PC-3 (cell line): ENCODE results near the gene PCBP3. TPM values are rescaled to one million over a fixed set of nuclear protein-coding genes. Genes with fewer than 3 reads are reported as not detected.

Experiments used
- ATAC-seq: fragments of 200-7000 bp; cut with Tn5 transposase; 2 replicates; pipeline ENCODE4 v1.9.1; 2020; ENCODE audit warnings: mild to moderate bottlenecking, moderate library complexity
- BruUV-seq: library from RNA; stranded (reverse); fragments of 400-500 nt; replicated peaks from 2 replicates; lab custom pipeline; 2021; lab: Mats Ljungman, UMichigan
- CTCF ChIA-PET: fragments of 300-600 bp; sonication (Branson Sonifier 250); formaldehyde crosslinking; loops from one replicate; lab custom pipeline; 2022; ENCODE audit warnings: antibody characterized with exemption; lab: Charles Lee
- POLR2A ChIA-PET: fragments of 300-600 bp; sonication (Branson Sonifier 250); formaldehyde crosslinking; loops from one replicate; lab custom pipeline; 2022; ENCODE audit warnings: antibody characterized with exemption; ENCODE audit not compliant: unreplicated experiment; lab: Charles Lee
- DNase-seq: peaks from one replicate; pipeline ENCODE4 v3.0.0-alpha.2; 2015
- H2AFZ ChIP-seq: fragments of 300-600 bp; sonication (generic); 2 replicates; pipeline ENCODE4 v1.6.0; 2016; ENCODE audit warnings: antibody characterized with exemption, low read length
- H3F3A ChIP-seq: fragments of 300-600 bp; sonication (generic); one replicate; pipeline ENCODE4 v1.6.0; 2017; ENCODE audit warnings: antibody characterized with exemption, low read length, control low read depth, mild to moderate bottlenecking; ENCODE audit not compliant: unreplicated experiment
- H3K27ac ChIP-seq: fragments of 300-600 bp; sonication (generic); 2 replicates; pipeline ENCODE4 v1.5.1; 2016; ENCODE audit warnings: mild to moderate bottlenecking, low read length
- H3K27me3 ChIP-seq: fragments of 300-600 bp; sonication (generic); 2 replicates; pipeline ENCODE4 v1.6.1; 2016; ENCODE audit warnings: low read length, mixed read lengths
- H3K36me3 ChIP-seq: fragments of 300-600 bp; sonication (generic); 2 replicates; pipeline ENCODE4 v1.6.1; 2016; ENCODE audit warnings: low read depth, mixed run types, low read length, mixed read lengths
- H3K4me1 ChIP-seq: fragments of 300-600 bp; sonication (generic); 2 replicates; pipeline ENCODE4 v1.5.1; 2016; ENCODE audit warnings: low read length; ENCODE audit not compliant: insufficient read depth
- H3K4me2 ChIP-seq: fragments of 300-600 bp; sonication (generic); 2 replicates; pipeline ENCODE4 v1.6.0; 2016; ENCODE audit warnings: low read length
- H3K4me3 ChIP-seq: fragments of 300-600 bp; sonication (generic); 2 replicates; pipeline ENCODE4 v1.5.1; 2016; ENCODE audit warnings: mild to moderate bottlenecking, low read length, mixed read lengths
- H3K79me2 ChIP-seq: fragments of 300-600 bp; sonication (generic); 2 replicates; pipeline ENCODE4 v1.6.1; 2017; ENCODE audit warnings: low read length, mixed read lengths
- H3K9ac ChIP-seq: fragments of 300-600 bp; sonication (generic); 2 replicates; pipeline ENCODE4 v1.6.0; 2016; ENCODE audit warnings: mild to moderate bottlenecking, low read length
- H3K9me2 ChIP-seq: fragments of 300-600 bp; sonication (generic); replicated peaks from 2 replicates; pipeline ENCODE4 v1.6.1; 2016; ENCODE audit warnings: mixed run types, low read length, mixed read lengths
- H3K9me3 ChIP-seq: fragments of 300-600 bp; sonication (generic); 2 replicates; pipeline ENCODE4 v1.6.1; 2016; ENCODE audit warnings: low read length, mixed read lengths
- H4K20me1 ChIP-seq: fragments of 300-600 bp; sonication (generic); 2 replicates; pipeline ENCODE4 v1.6.1; 2016; ENCODE audit warnings: low read length, mixed read lengths
- EZH2 ChIP-seq: fragments of 300-600 bp; sonication (generic); IDR thresholded peaks from one replicate; pipeline ENCODE4 v1.6.1; 2017; ENCODE audit warnings: antibody characterized with exemption, mild to moderate bottlenecking, low read length; ENCODE audit not compliant: unreplicated experiment
- EZH2phosphoT487 ChIP-seq: fragments of 300-600 bp; sonication (generic); IDR thresholded peaks from 2 replicates; pipeline ENCODE4 v1.6.1; 2018; ENCODE audit warnings: mild to moderate bottlenecking, antibody characterized with exemption, low read length, borderline replicate concordance
- intact Hi-C: fragments of 100-400 bp; cut with micrococcal nuclease; formaldehyde crosslinking; loops from 2 replicates; pipeline ENCODE4 v1.9.0; 2023
- total RNA-seq: library from RNA; depleted of rRNA; stranded (reverse); fragments of >200 nt; gene quantifications from 2 replicates; pipeline ENCODE4 v1.2.3, GENCODE V29; 2014
- TF ChIP-seq, protein P1 (sequence below): fragments of 300-600 bp; sonication (generic); conservative IDR thresholded peaks from 2 replicates; pipeline ENCODE4 v1.5.1; 2017; ENCODE audit warnings: antibody characterized with exemption, low read depth, mild to moderate bottlenecking, low read length

Gene PCBP3
- total RNA-seq, 1 experiment from 2014 or later, result 2.4 TPM

DNA sequence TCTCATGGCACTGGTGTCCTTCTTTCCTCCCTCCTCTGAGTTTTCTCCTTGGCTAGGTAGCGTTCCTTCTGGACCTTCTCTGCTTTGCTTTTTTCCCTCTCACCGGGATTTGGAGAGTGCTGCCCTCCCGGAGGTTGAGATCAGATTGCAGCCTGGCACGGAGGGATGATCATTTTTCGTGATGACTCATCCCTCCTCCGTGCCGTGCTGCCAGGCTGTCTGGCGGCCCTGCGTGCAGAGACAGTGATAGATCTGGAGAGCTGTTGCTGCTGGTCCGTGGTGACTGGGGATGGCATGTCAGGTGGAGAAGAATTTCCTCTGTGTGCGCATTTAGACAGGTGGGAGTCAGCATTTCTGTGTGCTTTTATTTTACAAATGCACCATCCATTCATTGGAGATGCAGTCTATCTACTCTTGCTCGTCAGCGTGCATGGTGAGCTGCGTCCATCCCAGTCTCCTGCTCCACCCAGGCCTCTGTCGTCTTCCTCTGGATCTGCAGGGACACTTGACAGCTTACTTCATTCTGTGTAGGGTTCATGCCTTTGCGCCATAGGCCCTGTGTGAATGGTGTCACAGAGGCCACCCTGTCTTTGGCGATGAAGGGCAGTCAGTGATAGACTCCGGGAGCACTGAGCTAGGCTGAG lies 104.4 kb downstream of the PCBP3 start:
- POLR2A ChIA-PET, result no interaction called here
- Histone ChIP-seq H3K4me2 (peak overlapping the region; percentile 77), H2AFZ (peak overlapping the region; percentile 60)

DNA sequence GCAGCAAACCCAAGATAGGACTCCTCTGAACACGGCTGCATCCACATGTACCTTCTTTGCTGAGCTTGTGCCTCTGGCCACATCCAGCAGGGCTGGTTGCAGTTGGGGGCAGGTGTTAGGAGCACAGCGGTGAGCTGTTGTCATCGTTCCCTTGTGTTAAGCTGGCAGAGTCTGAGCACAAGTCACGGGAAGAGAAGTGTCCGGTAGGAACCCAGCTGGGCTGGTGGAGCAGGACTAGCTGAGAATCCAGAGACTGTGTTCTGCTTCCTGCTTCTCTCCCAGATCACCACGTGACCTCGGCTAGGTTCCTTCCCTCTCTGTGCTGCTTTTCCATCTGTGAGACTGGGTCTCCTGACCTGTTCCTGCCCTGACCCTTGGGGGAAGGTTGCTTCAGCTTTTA lies 105.1 kb downstream of the PCBP3 start:
- Histone ChIP-seq H4K20me1 (no peaks in the 10 kb centered on the region), H3K79me2 (no peaks in the 10 kb centered on the region), H3K9me2 (no peaks in the 10 kb centered on the region), H3K9me3 (no peaks in the 10 kb centered on the region), H3K27ac (no peak overlapping the region), H3K4me1 (peaks cover 14% of the 10 kb centered on the region), H2AFZ (no peak overlapping the region), H3F3A (no peaks in the 10 kb centered on the region), H3K4me2 (no peak overlapping the region), H3K4me3 (no peak overlapping the region), H3K27me3 (no peaks in the 10 kb centered on the region), H3K36me3 (no peaks in the 10 kb centered on the region), H3K9ac (no peak overlapping the region)
- TF ChIP-seq, protein P1, sequence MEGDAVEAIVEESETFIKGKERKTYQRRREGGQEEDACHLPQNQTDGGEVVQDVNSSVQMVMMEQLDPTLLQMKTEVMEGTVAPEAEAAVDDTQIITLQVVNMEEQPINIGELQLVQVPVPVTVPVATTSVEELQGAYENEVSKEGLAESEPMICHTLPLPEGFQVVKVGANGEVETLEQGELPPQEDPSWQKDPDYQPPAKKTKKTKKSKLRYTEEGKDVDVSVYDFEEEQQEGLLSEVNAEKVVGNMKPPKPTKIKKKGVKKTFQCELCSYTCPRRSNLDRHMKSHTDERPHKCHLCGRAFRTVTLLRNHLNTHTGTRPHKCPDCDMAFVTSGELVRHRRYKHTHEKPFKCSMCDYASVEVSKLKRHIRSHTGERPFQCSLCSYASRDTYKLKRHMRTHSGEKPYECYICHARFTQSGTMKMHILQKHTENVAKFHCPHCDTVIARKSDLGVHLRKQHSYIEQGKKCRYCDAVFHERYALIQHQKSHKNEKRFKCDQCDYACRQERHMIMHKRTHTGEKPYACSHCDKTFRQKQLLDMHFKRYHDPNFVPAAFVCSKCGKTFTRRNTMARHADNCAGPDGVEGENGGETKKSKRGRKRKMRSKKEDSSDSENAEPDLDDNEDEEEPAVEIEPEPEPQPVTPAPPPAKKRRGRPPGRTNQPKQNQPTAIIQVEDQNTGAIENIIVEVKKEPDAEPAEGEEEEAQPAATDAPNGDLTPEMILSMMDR, result no peak
- no peak for TF ChIP-seq EZH2phosphoT487
- no peak for TF ChIP-seq EZH2
- intact Hi-C loops, result loop anchor here (5.0 kb wide), 1 partner anchor 106 kb away; the partner anchor contains the start of gene PCBP3
- DNase-seq, result no peak
- no TSS peak for BruUV-seq
- POLR2A ChIA-PET, result no interaction called here
- no peak for ATAC-seq
- CTCF ChIA-PET, result no interaction called here

More for the DNA sequence above, 104.4 kb downstream of the PCBP3 start:
- Histone ChIP-seq H3K4me3 (peak overlapping the region; percentile 45; the same call in 1 of the 2 replicates), H3K9ac (no peak overlapping the region), H3K4me1 (peaks cover 14% of the 10 kb centered on the region), H3F3A (no peaks in the 10 kb centered on the region), H3K79me2 (no peaks in the 10 kb centered on the region), H3K27ac (peak overlapping the region; percentile 50), H4K20me1 (no peaks in the 10 kb centered on the region), H3K36me3 (no peaks in the 10 kb centered on the region), H3K9me2 (no peaks in the 10 kb centered on the region), H3K27me3 (no peaks in the 10 kb centered on the region), H3K9me3 (no peaks in the 10 kb centered on the region)
- TF ChIP-seq, protein P1, result 0 out of 2 replicates have a peak, but pooled peaks have one; percentile 9
- TF ChIP-seq EZH2, result no peak
- peak; percentile 90 for DNase-seq
- ATAC-seq, result peak; percentile 99
- CTCF ChIA-PET, result interaction anchor here (1.0 kb wide), 1 partner anchor 133 kb away, joined by 5 read pairs; no protein-coding TSS in a partner anchor
- intact Hi-C loops, result loop anchor here (5.0 kb wide), 1 partner anchor 106 kb away; the partner anchor contains the start of gene PCBP3
- no TSS peak for BruUV-seq

- H3K9me2 ChIP-seq, result no peaks in the 10 kb centered on the region
- no peaks in the 10 kb centered on the region for H4K20me1 ChIP-seq
- BruUV-seq, result no TSS peak
- no peaks in the 10 kb centered on the region for H3K27me3 ChIP-seq
- no peaks in the 10 kb centered on the region for H3K36me3 ChIP-seq
- ATAC-seq, result no peak
- no peaks in the 10 kb centered on the region for H3K79me2 ChIP-seq
- no peak overlapping the region for H3K4me2 ChIP-seq
- no peaks in the 10 kb centered on the region for H3K9me3 ChIP-seq
- intact Hi-C loops, result loop anchor here (5.0 kb wide), 1 partner anchor 108 kb away; the partner anchor contains the start of gene PCBP3
- no peak overlapping the region for H3K9ac ChIP-seq
- no peaks in the 10 kb centered on the region for H3F3A ChIP-seq
- H2AFZ ChIP-seq, result no peak overlapping the region
- peaks cover 14% of the 10 kb centered on the region for H3K4me1 ChIP-seq
- TF ChIP-seq EZH2phosphoT487 (no peak), EZH2 (no peak)
- TF ChIP-seq, protein P1, result no peak
- no peak overlapping the region for H3K4me3 ChIP-seq
- POLR2A ChIA-PET, result no interaction called here
- CTCF ChIA-PET, result no interaction called here
- DNase-seq, result no peak
- no peak overlapping the region for H3K27ac ChIP-seq
Observed at GRCh38 chr21:45749974-45750373, 106.4 kb downstream of the PCBP3 start.
